Kasumi-1 (cell line): ENCODE results near the gene MBOAT2.
A peak's percentile ranks its signal among the peaks of the same experiment; 100 is the strongest.
"Not testable (repeated sequence)": the region's sequence is repeated elsewhere in the genome, so short reads cannot be mapped to it uniquely, and the experiment has no call there.

Experiments used
- DNase-seq, 2 experiments: peaks; one replicate each; lab custom pipeline; 2025; lab: John Stamatoyannopoulos, UW

Gene MBOAT2

GRCh38 chr2:8896671-8897070 is 106.8 kb downstream of the MBOAT2 start:
- DNase-seq: peak in 1 of 2 experiments; percentile 10

- not testable (repeated sequence) for DNase-seq
These were observed 108.2 kb downstream of the MBOAT2 start for GRCh38 chr2:8895087-8895912.

GRCh38 chr2:8893978-8894820 is 109.3 kb downstream of the MBOAT2 start:
- DNase-seq: no peak

- DNase-seq: no peak
These were observed 110.0 kb downstream of the MBOAT2 start for GRCh38 chr2:8893474-8893873.

- DNase-seq: no peak
These were observed 111.4 kb downstream of the MBOAT2 start for GRCh38 chr2:8892111-8892510.

GRCh38 chr2:8889978-8890377 is 113.5 kb downstream of the MBOAT2 start:
- no peak for DNase-seq

GRCh38 chr2:8888963-8889362 is 114.5 kb downstream of the MBOAT2 start:
- no peak for DNase-seq

- peak; percentile 13 to 15 for DNase-seq
These were observed 116.6 kb downstream of the MBOAT2 start for GRCh38 chr2:8886876-8887275.

GRCh38 chr2:8886202-8886518 is 117.3 kb downstream of the MBOAT2 start:
- DNase-seq: no peak

GRCh38 chr2:8885449-8886201 is 117.9 kb downstream of the MBOAT2 start:
- DNase-seq: no peak

- no peak for DNase-seq
These were observed 118.7 kb downstream of the MBOAT2 start for GRCh38 chr2:8884812-8885211.

GRCh38 chr2:8882094-8882493 is 121.4 kb downstream of the MBOAT2 start:
- peak; percentile 7 to 45 for DNase-seq

GRCh38 chr2:8877894-8878293 is 125.6 kb downstream of the MBOAT2 start:
- DNase-seq: no peak

- DNase-seq: no peak
These were observed 126.2 kb downstream of the MBOAT2 start for GRCh38 chr2:8877332-8877731.

- DNase-seq: no peak
These were observed 126.9 kb downstream of the MBOAT2 start for GRCh38 chr2:8876628-8877027.

GRCh38 chr2:8872821-8873432 is 130.6 kb downstream of the MBOAT2 start:
- peak; percentile 52 to 83 for DNase-seq

GRCh38 chr2:8870441-8870840 is 133.0 kb downstream of the MBOAT2 start:
- no peak for DNase-seq

- no peak for DNase-seq
These were observed 136.1 kb downstream of the MBOAT2 start for GRCh38 chr2:8867363-8867762.

- DNase-seq: no peak
These were observed 140.0 kb downstream of the MBOAT2 start for GRCh38 chr2:8863331-8863953.

GRCh38 chr2:8862230-8862629 is 141.3 kb downstream of the MBOAT2 start:
- DNase-seq: no peak

- DNase-seq: no peak
These were observed 141.7 kb downstream of the MBOAT2 start for GRCh38 chr2:8861797-8862196.

- DNase-seq: no peak
These were observed 143.2 kb downstream of the MBOAT2 start for GRCh38 chr2:8860239-8860638.
